ENCODE measurements around the gene DNAAF2. TPM values are rescaled to one million over a fixed set of nuclear protein-coding genes. Genes with fewer than 3 reads are reported as not detected.
A peak's percentile ranks its signal among the peaks of the same experiment; 100 is the strongest.

DNAAF2 gene
- total and polyA plus RNA-seq, 2 of the 13 experiments (the other 11 are each of a cell fraction or from before 2014, with no cell fraction given): 6.1 to 13.6 TPM

DNA sequence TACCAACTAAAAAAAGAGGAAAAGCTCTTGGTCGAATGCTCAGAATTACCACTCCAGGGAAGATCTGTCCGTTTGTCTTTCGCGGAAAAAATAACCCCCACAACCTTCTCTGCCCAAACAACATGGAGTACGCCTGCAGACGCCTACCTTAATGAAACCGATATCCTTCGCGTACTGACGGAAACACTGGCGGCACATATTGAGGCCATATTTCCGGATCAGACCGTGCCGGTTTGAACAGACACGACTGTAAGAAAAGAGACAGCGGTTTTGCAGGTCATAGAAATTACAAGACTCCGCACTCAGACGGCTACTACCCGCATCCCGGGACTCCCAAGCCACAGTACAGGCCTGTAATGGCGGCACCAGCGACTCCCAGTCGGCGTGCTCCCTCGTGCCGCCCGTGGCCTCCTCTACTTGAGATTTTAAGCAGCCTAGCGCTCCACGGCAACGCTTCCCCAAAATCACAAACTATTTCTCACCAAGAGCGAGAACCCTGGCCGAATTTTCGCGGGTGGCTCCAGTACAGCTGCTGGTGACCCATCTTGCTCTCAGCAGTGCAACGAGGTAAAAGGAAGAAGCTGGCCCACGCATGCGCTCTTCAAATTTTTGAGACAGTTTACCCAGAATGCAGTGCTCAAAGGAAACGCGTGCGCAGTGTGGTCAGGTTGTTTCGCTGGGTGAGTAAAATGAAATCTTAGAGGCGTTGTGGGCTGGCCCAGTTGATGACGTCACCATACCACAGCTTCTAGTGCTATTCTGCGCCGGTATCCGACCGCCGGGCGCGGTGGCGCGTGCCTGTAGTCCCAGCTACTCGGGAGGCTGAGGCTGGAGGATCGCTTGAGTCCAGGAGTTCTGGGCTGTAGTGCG is 49.0 kb downstream of the DNAAF2 start, which contains the start of gene RPS29 (continued):
- TF ChIP-seq ARNTL (CRISPR knock-in tag; IDR thresholded peaks at IDR 0.05) (no peak), PHF21A (CRISPR knock-in tag; IDR thresholded peaks at IDR 0.05) (peak; percentile 89), AKAP8 (CRISPR knock-in tag; IDR thresholded peaks at IDR 0.05) (no peak), ONECUT2 (CRISPR knock-in tag; IDR thresholded peaks at IDR 0.05) (0 out of 2 replicates have a peak, but pooled peaks have one; percentile 11), SP4 (CRISPR knock-in tag; IDR thresholded peaks at IDR 0.05) (peak; percentile 38; the same call in 1 of the 2 replicates), KDM2A (CRISPR knock-in tag; IDR thresholded peaks at IDR 0.05; ENCODE audit: borderline replicate concordance, low read depth) (peak; percentile 89; the same call in 1 of the 2 replicates), ZBTB39 (CRISPR knock-in tag; IDR thresholded peaks at IDR 0.05) (no peak), ZNF484 (CRISPR knock-in tag; IDR thresholded peaks at IDR 0.05; ENCODE audit: borderline replicate concordance, low read depth) (no peak), ZBTB40 (IDR thresholded peaks at IDR 0.05) (no peak), ZBTB40 (CRISPR knock-in tag; IDR thresholded peaks at IDR 0.05) (peak; percentile 63), CC2D1A (CRISPR knock-in tag; IDR thresholded peaks at IDR 0.05) (no peak), ZNF816 (CRISPR knock-in tag; IDR thresholded peaks at IDR 0.05; ENCODE audit: borderline replicate concordance) (peak; percentile 82), RXRA (CRISPR knock-in tag; IDR thresholded peaks at IDR 0.05) (peak; percentile 55; the same call in 1 of the 2 replicates), RFXAP (CRISPR knock-in tag; IDR thresholded peaks at IDR 0.05; ENCODE audit: borderline replicate concordance) (peak; percentile 73; the same call in 1 of the 2 replicates), ZNF557 (CRISPR knock-in tag; IDR thresholded peaks at IDR 0.05) (peak; percentile 79)
